H1 (cell line): ENCODE data around the gene GABRG3. TPM values are rescaled to one million over a fixed set of nuclear protein-coding genes. Genes with fewer than 3 reads are reported as not detected.

ENCODE experiments used
- CTCF ChIA-PET: fragments of 300-600 bp; sonication (Branson Sonifier 250); formaldehyde crosslinking; loops from one replicate; lab custom pipeline; 2021; ENCODE audit not compliant: partially characterized antibody; lab: Charles Lee
- POLR2A ChIA-PET: fragments of 300-600 bp; sonication (Branson Sonifier 250); formaldehyde crosslinking; loops from one replicate; lab custom pipeline; 2021; ENCODE audit warnings: inconsistent platforms; ENCODE audit not compliant: partially characterized antibody; lab: Charles Lee
- DNase-seq, 2 experiments: peaks; one replicate each; pipeline versions ENCODE4 v3.0.0 to v3.0.0-alpha.2; 2010 to 2022; ENCODE audit warnings: low spot score in 2 of 2, low read depth in 1 of 2, mixed read lengths in 1 of 2
- FAIRE-seq: peaks from 2 replicates; lab custom pipeline; 2011; peaks lifted over from hg19 to GRCh38; lab: Jason Lieb, UNC
- H2AFZ ChIP-seq: 2 replicates; pipeline ENCODE4 v1.8.1; 2012; ENCODE audit warnings: low read length, inconsistent platforms
- H2AK5ac ChIP-seq: 2 replicates; pipeline ENCODE4 v1.6.1; 2013; ENCODE audit warnings: low read depth, low read length
- H2BK120ac ChIP-seq: replicated peaks from 2 replicates; pipeline ENCODE3; 2013; ENCODE audit warnings: low read depth, low read length, inconsistent platforms
- H2BK12ac ChIP-seq: 2 replicates; pipeline ENCODE4 v1.6.1; 2013; ENCODE audit warnings: low read depth, low read length
- H2BK15ac ChIP-seq: 2 replicates; pipeline ENCODE4 v1.6.1; 2013; ENCODE audit warnings: low read length
- H2BK20ac ChIP-seq: 2 replicates; pipeline ENCODE4 v1.6.1; 2013; ENCODE audit warnings: low read length
- H2BK5ac ChIP-seq: 2 replicates; pipeline ENCODE4 v1.6.1; 2013; ENCODE audit warnings: low read depth, low read length
- H3K14ac ChIP-seq: 2 replicates; pipeline ENCODE4 v1.6.1; 2013; ENCODE audit warnings: inconsistent platforms; ENCODE audit not compliant: insufficient read length
- H3K18ac ChIP-seq: 2 replicates; pipeline ENCODE4 v1.6.1; 2013; ENCODE audit warnings: low read length; ENCODE audit errors: extremely low read depth
- H3K23ac ChIP-seq: 2 replicates; pipeline ENCODE4 v1.6.1; 2013; ENCODE audit warnings: inconsistent platforms; ENCODE audit not compliant: insufficient read length
- H3K23me2 ChIP-seq: 2 replicates; pipeline ENCODE4 v1.6.1; 2013; ENCODE audit warnings: low read depth, low read length
- H3K27ac ChIP-seq: 2 replicates; pipeline ENCODE4 v1.6.1; 2011; ENCODE audit warnings: low read depth, low read length, inconsistent platforms
- H3K27me3 ChIP-seq, 4 experiments: replicated peaks in 1 of 4; 1 replicate in 1 of 4; 2 replicates in 3 of 4; pipeline versions ENCODE4 v1.6.1 to v1.8.1; 2011 to 2013; ENCODE audit warnings: low read length in 3 of 4, mild to moderate bottlenecking in 3 of 4, inconsistent platforms in 2 of 4, mixed read lengths in 2 of 4, moderate library complexity in 1 of 4; ENCODE audit not compliant: control insufficient read depth in 3 of 4, insufficient read depth in 3 of 4; ENCODE audit errors: extremely low read depth in 1 of 4
- H3K36me3 ChIP-seq, 4 experiments: 2 replicates each; pipeline versions ENCODE4 v1.6.1 to v1.8.1; 2011 to 2013; ENCODE audit warnings: mild to moderate bottlenecking in 4 of 4, low read length in 3 of 4, moderate library complexity in 2 of 4, control low read depth in 1 of 4, inconsistent platforms in 1 of 4; ENCODE audit not compliant: insufficient read depth in 4 of 4, control insufficient read depth in 2 of 4
- H3K4ac ChIP-seq: replicated peaks from 2 replicates; pipeline ENCODE3; 2013; ENCODE audit warnings: low read length, low read depth, mixed read lengths, inconsistent platforms; ENCODE audit not compliant: insufficient read length
- H3K4me1 ChIP-seq, 4 experiments: replicated peaks in 1 of 4; 1 replicate in 1 of 4; 2 replicates in 3 of 4; pipeline versions ENCODE4 v1.6.1 to v1.8.1; 2011 to 2013; ENCODE audit warnings: low read length in 3 of 4, inconsistent platforms in 2 of 4, mixed read lengths in 1 of 4; ENCODE audit not compliant: insufficient read depth in 4 of 4, control insufficient read depth in 3 of 4
- H3K4me2 ChIP-seq, 2 experiments: 2 replicates each; pipeline versions ENCODE4 v1.6.1 to v1.8.1; 2011 to 2013; ENCODE audit warnings: low read depth in 2 of 2, low read length in 2 of 2, control low read depth in 1 of 2, inconsistent platforms in 1 of 2, mild to moderate bottlenecking in 1 of 2; ENCODE audit not compliant: insufficient read depth in 1 of 2
- H3K4me3 ChIP-seq, 4 experiments: fragments of 200-600, 300-600 bp in 1 of 4; sonication (generic), shearing (Covaris generic), sonication (Bioruptor Twin) in 1 of 4; 2 replicates each; pipeline versions ENCODE4 v1.5.1 to v1.8.1; 2011 to 2016; ENCODE audit warnings: low read length in 4 of 4, low read depth in 3 of 4, control low read depth in 2 of 4, inconsistent platforms in 2 of 4, mild to moderate bottlenecking in 2 of 4, mixed read lengths in 1 of 4, moderate library complexity in 1 of 4; ENCODE audit not compliant: insufficient read depth in 2 of 4; ENCODE audit errors: extremely low read depth in 1 of 4
- H3K56ac ChIP-seq: replicated peaks from 2 replicates; pipeline ENCODE3; 2013; ENCODE audit warnings: low read depth, mild to moderate bottlenecking, mixed read lengths, low read length, inconsistent platforms; ENCODE audit not compliant: insufficient read length
- H3K79me1 ChIP-seq: 2 replicates; pipeline ENCODE4 v1.6.1; 2013; ENCODE audit warnings: low read depth, low read length, control low read depth
- H3K79me2 ChIP-seq, 2 experiments: 2 replicates each; pipeline versions ENCODE4 v1.6.1 to v1.8.1; 2012 to 2013; ENCODE audit warnings: low read length in 2 of 2, mild to moderate bottlenecking in 2 of 2, inconsistent platforms in 1 of 2; ENCODE audit not compliant: insufficient read depth in 2 of 2, control insufficient read depth in 1 of 2
- H3K9ac ChIP-seq, 4 experiments: replicated peaks in 1 of 4; 1 replicate in 1 of 4; 2 replicates in 3 of 4; pipeline versions ENCODE4 v1.6.1 to v1.8.1; 2011 to 2013; ENCODE audit warnings: low read depth in 3 of 4, low read length in 3 of 4, control low read depth in 2 of 4, mild to moderate bottlenecking in 2 of 4, moderate library complexity in 2 of 4, inconsistent platforms in 1 of 4; ENCODE audit errors: extremely low read depth in 1 of 4
- H3K9me3 ChIP-seq, 2 experiments: 2 replicates each; pipeline versions ENCODE4 v1.6.1 to v1.8.1; 2012 to 2013; ENCODE audit warnings: mild to moderate bottlenecking in 2 of 2, moderate library complexity in 2 of 2, control low read depth in 1 of 2, inconsistent platforms in 1 of 2, low read depth in 1 of 2, low read length in 1 of 2, mixed read lengths in 1 of 2; ENCODE audit not compliant: insufficient read depth in 2 of 2
- H4K20me1 ChIP-seq, 2 experiments: replicated peaks in 1 of 2; 2 replicates each; pipeline versions ENCODE3 to v1.8.1; 2011 to 2013; ENCODE audit warnings: inconsistent platforms in 2 of 2, low read length in 2 of 2, mild to moderate bottlenecking in 1 of 2; ENCODE audit not compliant: insufficient read depth in 2 of 2, control insufficient read depth in 1 of 2
- H4K5ac ChIP-seq: 2 replicates; pipeline ENCODE4 v1.6.1; 2013; ENCODE audit warnings: low read length, low read depth, mixed read lengths, inconsistent platforms; ENCODE audit not compliant: insufficient read length
- H4K8ac ChIP-seq: 2 replicates; pipeline ENCODE4 v1.8.0; 2013; ENCODE audit warnings: mild to moderate bottlenecking, moderate library complexity, low read length, inconsistent platforms; ENCODE audit not compliant: insufficient read depth; ENCODE audit errors: extremely low read depth
- H4K91ac ChIP-seq: replicated peaks from 2 replicates; pipeline ENCODE3; 2013; ENCODE audit warnings: low read length, mixed read lengths, inconsistent platforms; ENCODE audit not compliant: insufficient read length
- BACH1 ChIP-seq: IDR thresholded peaks from 2 replicates; pipeline ENCODE4 v1.6.1; 2012; ENCODE audit warnings: low read length, improper control_type of control experiment
- CEBPB ChIP-seq: IDR thresholded peaks from 2 replicates; pipeline ENCODE4 v1.6.1; 2012; ENCODE audit warnings: low read depth, low read length
- POLR2AphosphoS5 ChIP-seq: IDR thresholded peaks from 2 replicates; pipeline ENCODE4 v1.6.1; 2011; ENCODE audit warnings: low read depth, low read length
- RBBP5 ChIP-seq: IDR thresholded peaks from 2 replicates; pipeline ENCODE4 v1.7.1; 2012; ENCODE audit warnings: low read depth, mild to moderate bottlenecking, inconsistent platforms, low read length, moderate library complexity, borderline replicate concordance
- SIX5 ChIP-seq: IDR thresholded peaks from 2 replicates; pipeline ENCODE4 v1.6.1; 2011; ENCODE audit warnings: mild to moderate bottlenecking, low read depth, low read length
- USF2 ChIP-seq: IDR thresholded peaks from 2 replicates; pipeline ENCODE4 v1.6.1; 2011; ENCODE audit warnings: low read length, improper control_type of control experiment
- YY1 ChIP-seq: IDR thresholded peaks from 2 replicates; pipeline ENCODE4 v1.6.1; 2011; ENCODE audit warnings: low read depth, mild to moderate bottlenecking, low read length
- WGBS, 2 experiments: shearing (Covaris generic) in 1 of 2; methylation state at CpG; one replicate each; pipeline versions ENCODE4 v1.1.6 to v1.1.7; 2013 to 2015; ENCODE audit warnings: low lambda C conversion rate in 2 of 2, mixed read lengths in 2 of 2, inconsistent platforms in 1 of 2, low coverage in 1 of 2, missing lambda C conversion rate in 1 of 2; ENCODE audit not compliant: insufficient replicate concordance in 2 of 2, insufficient coverage in 1 of 2, insufficient read length in 1 of 2; ENCODE audit errors: extremely low coverage in 1 of 2, missing lambda C conversion rate in 1 of 2; 5-methylcytosine and 5-hydroxymethylcytosine counted together
- polyA plus RNA-seq, 7 experiments: library from polyadenylated mRNA; depleted of rRNA in 3 of 7; stranded (reverse) in 5 of 7; unstranded in 2 of 7; fragments of >200 nt in 5 of 7; fragments of 200-250 nt in 2 of 7; gene quantifications; 1 replicate in 5 of 7; 2 replicates in 1 of 7; 4 replicates in 1 of 7; pipeline versions ENCODE4 v1.2.1 to v1.2.3, GENCODE V29; 2011 to 2013; ENCODE audit warnings: missing spikeins in 2 of 7, mixed read lengths in 2 of 7
- total RNA-seq: library from RNA; stranded (reverse); fragmentation: NEBNext Ultra II Directional; extraction: Animal tissue kit (Norgen Biotek cat#: 25700); gene quantifications from 2 replicates; pipeline ENCODE4 v1.2.1, GENCODE V29; 2021

Gene GABRG3
- total and polyA plus RNA-seq, 2 of the 8 experiments (the other 6 are each of a cell fraction or from before 2014, with no cell fraction given) = 0.17 to 0.80 TPM

GRCh38 chr15:27589782-27590181 is 618.8 kb downstream of the GABRG3 start:
- Histone ChIP-seq H3K27me3 (no peaks in the 10 kb centered on the region), H3K23ac (no peak overlapping the region), H3K27ac (no peak overlapping the region), H4K20me1 (peaks cover 0 to 4% of the 10 kb centered on the region in 2 experiments), H3K79me1 (no peaks in the 10 kb centered on the region), H3K79me2 (no peaks in the 10 kb centered on the region), H3K56ac (peak overlapping the region; percentile 81), H3K4me1 (peaks cover 0 to 2% (median 0%) of the 10 kb centered on the region in 4 experiments; a peak in 1 of 7 replicates), H3K18ac (no peak overlapping the region), H2BK20ac (no peak overlapping the region), H2BK120ac (no peak overlapping the region), H2AFZ (no peak overlapping the region), H3K14ac (no peak overlapping the region), H2BK12ac (no peak overlapping the region; the same call in 1 of the 2 replicates), H3K4me2 (no peak overlapping the region), H3K4me3 (no peak overlapping the region), H4K5ac (no peak overlapping the region), H2BK15ac (no peak overlapping the region), H2BK5ac (no peak overlapping the region), H3K36me3 (no peaks in the 10 kb centered on the region), H2AK5ac (no peak overlapping the region), H4K91ac (peak overlapping the region; percentile 44), H3K4ac (no peak overlapping the region), H3K9ac (no peak overlapping the region), H3K23me2 (peaks cover 4% of the 10 kb centered on the region; the same call in 1 of the 2 replicates), H4K8ac (peak overlapping the region; percentile 57; the same call in 1 of the 2 replicates), H3K9me3 (no peaks in the 10 kb centered on the region)
- no peak for DNase-seq
- ChIA-PET CTCF (no interaction called here), POLR2A (no interaction called here)
- 100% methylated on average over 1 of the region's 1 CpG; no CpG with 5 or more reads in 1 of the 2 experiments for WGBS, 2 experiments
- no peak for FAIRE-seq
- no peak for TF ChIP-seq RBBP5
- TF ChIP-seq SIX5 = no peak
- TF ChIP-seq BACH1 = no peak
- no peak for TF ChIP-seq POLR2AphosphoS5
- TF ChIP-seq CEBPB = no peak
- no peak for TF ChIP-seq USF2
- no peak for TF ChIP-seq YY1
